Measurements from ENCODE around the gene TSPAN14. TPM values are rescaled to one million over a fixed set of nuclear protein-coding genes. Genes with fewer than 3 reads are reported as not detected.

The TSPAN14 gene
- total RNA-seq, 1 experiment from 2014 or later: 46.8 TPM

DNA sequence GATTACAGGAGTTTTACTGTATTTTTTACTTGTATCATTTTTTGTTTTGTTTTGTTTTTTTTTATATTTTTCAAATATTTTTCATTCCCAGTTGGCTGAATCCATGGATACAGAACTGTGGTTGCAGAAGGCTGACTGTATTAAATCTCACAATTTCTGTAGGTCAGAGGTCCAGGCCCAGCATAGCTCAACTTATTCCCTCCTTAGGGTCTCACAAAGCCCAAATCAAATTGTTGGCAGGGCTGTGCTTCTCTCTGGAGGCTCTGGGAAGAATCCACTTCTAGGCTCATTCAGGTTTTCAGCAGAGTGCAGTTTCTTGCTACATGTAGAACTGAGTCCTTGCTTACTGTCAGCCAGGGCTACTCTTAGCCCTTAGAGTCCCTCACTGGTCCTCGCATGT, 22.6 kb downstream of the TSPAN14 start:
- H3K23me2 ChIP-seq (ENCODE audit: insufficient read length, low read depth, low read length, poor library complexity, severe bottlenecking): no peaks in the 10 kb centered on the region
- no peaks in the 10 kb centered on the region for H3K27me3 ChIP-seq (ENCODE audit: insufficient read depth, low read length)
- H4K8ac ChIP-seq (replicated peaks; ENCODE audit: insufficient read length, low read depth, low read length): no peak overlapping the region
- peaks cover 44 to 54% of the 10 kb centered on the region in 2 experiments for H3K4me1 Mint-ChIP-seq
- no peak overlapping the region for H3K4me2 ChIP-seq (ENCODE audit: insufficient read depth, insufficient read length, low read length)
- no peak overlapping the region for H2AK5ac ChIP-seq (ENCODE audit: insufficient read length, low read length)
- H4K20me1 ChIP-seq (ENCODE audit: control insufficient read depth, insufficient read depth, insufficient read length): no peaks in the 10 kb centered on the region
- H3K79me2 ChIP-seq (ENCODE audit: insufficient read depth, low read length): peaks cover 3% of the 10 kb centered on the region; the same call in 1 of the 2 replicates
- H3K18ac ChIP-seq (ENCODE audit: insufficient read length, low read depth, low read length): no peak overlapping the region
- peaks cover 12 to 22% (median 15%) of the 10 kb centered on the region in 3 experiments for H3K36me3 Mint-ChIP-seq (ENCODE audit: insufficient read depth in 1 of 3, low read depth in 3 of 3)
- no peak for DNase-seq
- no peak overlapping the region for H2BK12ac ChIP-seq (ENCODE audit: insufficient read length, low read depth, low read length)
- no peak overlapping the region for H3T11ph ChIP-seq (ENCODE audit: low read length)
- peak overlapping the region in 1 of 3 experiments; percentile 44; a peak in 1 of 7 replicates for H3K27ac Mint-ChIP-seq
- peaks cover 9% of the 10 kb centered on the region for H3K79me1 ChIP-seq (ENCODE audit: insufficient read depth, low read depth, low read length, poor library complexity, severe bottlenecking)
- H3K27ac ChIP-seq (ENCODE audit: insufficient read length, low read depth, low read length): no peak overlapping the region
- no CpG with 5 or more reads among the region's 1 CpG for WGBS (ENCODE audit: extremely low coverage, insufficient read length, low lambda C conversion rate)
- H2AFZ ChIP-seq (ENCODE audit: low read length): no peak overlapping the region
- H3K4me3 Mint-ChIP-seq: no peak overlapping the region
- peaks cover 6 to 7% of the 10 kb centered on the region in 2 experiments; a peak in 4 of 5 replicates for H3K9me3 Mint-ChIP-seq
- H3K56ac ChIP-seq (ENCODE audit: insufficient read length, low read depth, low read length): no peak overlapping the region
- H3K14ac ChIP-seq (ENCODE audit: insufficient read depth, low read length): no peak overlapping the region
- H4K91ac ChIP-seq (ENCODE audit: insufficient read length, low read depth, low read length): no peak overlapping the region
- no peak overlapping the region for H4K5ac ChIP-seq (ENCODE audit: insufficient read length, low read depth, low read length)
- no peak overlapping the region for H3K9ac ChIP-seq (ENCODE audit: extremely low read depth, insufficient read length, low read length)
- TF ChIP-seq, protein P1, sequence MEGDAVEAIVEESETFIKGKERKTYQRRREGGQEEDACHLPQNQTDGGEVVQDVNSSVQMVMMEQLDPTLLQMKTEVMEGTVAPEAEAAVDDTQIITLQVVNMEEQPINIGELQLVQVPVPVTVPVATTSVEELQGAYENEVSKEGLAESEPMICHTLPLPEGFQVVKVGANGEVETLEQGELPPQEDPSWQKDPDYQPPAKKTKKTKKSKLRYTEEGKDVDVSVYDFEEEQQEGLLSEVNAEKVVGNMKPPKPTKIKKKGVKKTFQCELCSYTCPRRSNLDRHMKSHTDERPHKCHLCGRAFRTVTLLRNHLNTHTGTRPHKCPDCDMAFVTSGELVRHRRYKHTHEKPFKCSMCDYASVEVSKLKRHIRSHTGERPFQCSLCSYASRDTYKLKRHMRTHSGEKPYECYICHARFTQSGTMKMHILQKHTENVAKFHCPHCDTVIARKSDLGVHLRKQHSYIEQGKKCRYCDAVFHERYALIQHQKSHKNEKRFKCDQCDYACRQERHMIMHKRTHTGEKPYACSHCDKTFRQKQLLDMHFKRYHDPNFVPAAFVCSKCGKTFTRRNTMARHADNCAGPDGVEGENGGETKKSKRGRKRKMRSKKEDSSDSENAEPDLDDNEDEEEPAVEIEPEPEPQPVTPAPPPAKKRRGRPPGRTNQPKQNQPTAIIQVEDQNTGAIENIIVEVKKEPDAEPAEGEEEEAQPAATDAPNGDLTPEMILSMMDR (conservative IDR thresholded peaks at IDR 0.05): no peak
- H3K9me3 ChIP-seq (ENCODE audit: control insufficient read depth, low read depth, low read length): no peaks in the 10 kb centered on the region
- H2BK5ac ChIP-seq (ENCODE audit: insufficient read length, low read length): no peak overlapping the region
- no peaks in the 10 kb centered on the region for H3K27me3 Mint-ChIP-seq (ENCODE audit: low read depth)
- H2BK15ac ChIP-seq (ENCODE audit: low read depth, low read length): no peak overlapping the region
- no peak overlapping the region for H3K23ac ChIP-seq (ENCODE audit: insufficient read length, low read depth, low read length)
- no peak overlapping the region for H2BK120ac ChIP-seq (ENCODE audit: low read depth, low read length, poor library complexity, severe bottlenecking)
- peaks cover 9% of the 10 kb centered on the region; the same call in 1 of the 2 replicates for H3K4me1 ChIP-seq (ENCODE audit: insufficient read depth, low read length)
- H2BK20ac ChIP-seq (ENCODE audit: low read depth, low read length, poor library complexity, severe bottlenecking): no peak overlapping the region
- no peak overlapping the region for H3K4ac ChIP-seq (ENCODE audit: low read depth, low read length)
